Measurements from ENCODE around the gene CBARP. TPM values are rescaled to one million over a fixed set of nuclear protein-coding genes. Genes with fewer than 3 reads are reported as not detected.
A peak's percentile ranks its signal among the peaks of the same experiment; 100 is the strongest.

CBARP gene
- polyA plus RNA-seq, 3 donors, result not detected

DNA sequence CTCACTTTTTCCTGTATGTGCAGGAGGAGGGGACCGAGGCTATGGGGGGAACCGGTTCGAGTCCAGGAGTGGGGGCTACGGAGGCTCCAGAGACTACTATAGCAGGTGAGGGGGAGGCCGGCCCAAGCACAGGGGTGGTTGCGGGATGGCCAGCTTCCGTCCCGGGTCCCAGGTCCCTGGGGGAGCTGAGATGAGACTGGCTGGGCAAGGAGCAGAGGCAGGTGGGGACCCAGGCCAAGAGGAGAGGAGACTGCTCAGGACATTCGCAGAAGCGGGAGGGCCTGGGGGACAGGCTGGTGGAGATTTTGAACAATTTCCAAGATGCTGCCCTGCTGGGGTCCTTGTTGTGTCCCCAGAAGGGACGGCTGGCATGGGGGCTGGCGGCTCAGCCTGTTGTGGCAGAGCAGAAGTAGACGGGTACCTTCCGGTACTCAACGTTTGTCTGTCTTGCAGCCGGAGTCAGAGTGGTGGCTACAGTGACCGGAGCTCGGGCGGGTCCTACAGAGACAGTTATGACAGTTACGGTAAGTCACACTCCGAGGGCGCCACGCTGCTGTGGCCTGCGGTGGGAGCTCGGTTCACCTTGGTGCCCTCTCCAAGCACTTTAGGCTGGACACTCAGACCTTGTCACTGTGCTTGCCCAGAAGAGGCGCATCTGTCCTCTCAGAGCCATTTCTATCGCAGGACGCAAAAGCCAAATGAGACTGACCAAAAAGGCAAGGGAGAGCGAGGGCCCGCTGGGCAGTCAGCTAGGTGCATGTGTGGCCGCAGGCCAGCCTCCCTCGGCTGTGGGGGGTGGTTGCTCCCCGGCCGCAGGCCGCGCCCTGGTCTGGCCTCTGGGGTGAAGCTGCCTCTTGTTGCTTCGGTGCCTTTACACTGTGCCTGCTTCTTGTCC, 34.0 kb upstream of the CBARP start:
- Mint-ChIP-seq H3K27ac (peak overlapping the region; percentile 68 to 94 (median 87)), H3K4me1 (peaks cover 72% of the 10 kb centered on the region), H3K36me3 (peaks cover 36 to 47% of the 10 kb centered on the region in 2 donors), H3K9me3 (peaks cover 0 to 2% (median 0%) of the 10 kb centered on the region in 7 donors), H3K27me3 (ENCODE audit: low read depth in 3 of 3) (peaks cover 5 to 10% (median 9%) of the 10 kb centered on the region in 3 donors), H3K4me3 (peak overlapping the region in 1 of 2 donors; percentile 31)
- intact Hi-C loops (cut with micrococcal nuclease), result no loop called here
- H3K27ac ChIP-seq (ENCODE audit: low read depth in 1 of 2, low read length in 2 of 2), result peak overlapping the region; percentile 44 to 85
- peaks cover 81% of the 10 kb centered on the region for H4K20me1 ChIP-seq (ENCODE audit: insufficient read depth, low read length)
- peaks cover 85 to 93% of the 10 kb centered on the region in 2 donors for H3K4me1 ChIP-seq (ENCODE audit: control insufficient read depth in 1 of 2, insufficient read depth in 2 of 2, low read length in 2 of 2)
- WGBS (ENCODE audit: insufficient coverage), result 82% methylated on average over 35 of the region's 37 CpGs
- no peak for DNase-seq
- peaks cover 40 to 46% of the 10 kb centered on the region in 2 donors for H3K36me3 ChIP-seq (replicated peaks in 1 of 2; ENCODE audit: control insufficient read depth in 1 of 2, insufficient read depth in 2 of 2, low read length in 2 of 2)
- no peak overlapping the region for H2AFZ ChIP-seq (ENCODE audit: insufficient read depth, low read depth, low read length, poor library complexity, severe bottlenecking)
- H3K4me2 ChIP-seq (replicated peaks; ENCODE audit: extremely low read depth, low read length, poor library complexity, severe bottlenecking), result peak overlapping the region; percentile 100
- peaks cover 0 to 8% of the 10 kb centered on the region in 2 donors for H3K27me3 ChIP-seq (ENCODE audit: control insufficient read depth in 2 of 2, insufficient read depth in 2 of 2, low read length in 2 of 2)
- H3K4me3 ChIP-seq (replicated peaks in 1 of 3; ENCODE audit: low read depth in 2 of 3, low read length in 3 of 3), result peak overlapping the region in 1 of 3 experiments; percentile 98
- no peak overlapping the region for H3K9ac ChIP-seq (ENCODE audit: insufficient read depth, low read length, poor library complexity, severe bottlenecking)
- TF ChIP-seq, protein P1, sequence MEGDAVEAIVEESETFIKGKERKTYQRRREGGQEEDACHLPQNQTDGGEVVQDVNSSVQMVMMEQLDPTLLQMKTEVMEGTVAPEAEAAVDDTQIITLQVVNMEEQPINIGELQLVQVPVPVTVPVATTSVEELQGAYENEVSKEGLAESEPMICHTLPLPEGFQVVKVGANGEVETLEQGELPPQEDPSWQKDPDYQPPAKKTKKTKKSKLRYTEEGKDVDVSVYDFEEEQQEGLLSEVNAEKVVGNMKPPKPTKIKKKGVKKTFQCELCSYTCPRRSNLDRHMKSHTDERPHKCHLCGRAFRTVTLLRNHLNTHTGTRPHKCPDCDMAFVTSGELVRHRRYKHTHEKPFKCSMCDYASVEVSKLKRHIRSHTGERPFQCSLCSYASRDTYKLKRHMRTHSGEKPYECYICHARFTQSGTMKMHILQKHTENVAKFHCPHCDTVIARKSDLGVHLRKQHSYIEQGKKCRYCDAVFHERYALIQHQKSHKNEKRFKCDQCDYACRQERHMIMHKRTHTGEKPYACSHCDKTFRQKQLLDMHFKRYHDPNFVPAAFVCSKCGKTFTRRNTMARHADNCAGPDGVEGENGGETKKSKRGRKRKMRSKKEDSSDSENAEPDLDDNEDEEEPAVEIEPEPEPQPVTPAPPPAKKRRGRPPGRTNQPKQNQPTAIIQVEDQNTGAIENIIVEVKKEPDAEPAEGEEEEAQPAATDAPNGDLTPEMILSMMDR (IDR thresholded peaks at IDR 0.05), result no peak
- H3K9me3 ChIP-seq (replicated peaks in 1 of 2; ENCODE audit: control insufficient read depth in 1 of 2, insufficient read depth in 1 of 2, low read length in 2 of 2), result no peaks in the 10 kb centered on the region
- H3K79me2 ChIP-seq (ENCODE audit: insufficient read depth, low read length), result peaks cover 78% of the 10 kb centered on the region

DNA sequence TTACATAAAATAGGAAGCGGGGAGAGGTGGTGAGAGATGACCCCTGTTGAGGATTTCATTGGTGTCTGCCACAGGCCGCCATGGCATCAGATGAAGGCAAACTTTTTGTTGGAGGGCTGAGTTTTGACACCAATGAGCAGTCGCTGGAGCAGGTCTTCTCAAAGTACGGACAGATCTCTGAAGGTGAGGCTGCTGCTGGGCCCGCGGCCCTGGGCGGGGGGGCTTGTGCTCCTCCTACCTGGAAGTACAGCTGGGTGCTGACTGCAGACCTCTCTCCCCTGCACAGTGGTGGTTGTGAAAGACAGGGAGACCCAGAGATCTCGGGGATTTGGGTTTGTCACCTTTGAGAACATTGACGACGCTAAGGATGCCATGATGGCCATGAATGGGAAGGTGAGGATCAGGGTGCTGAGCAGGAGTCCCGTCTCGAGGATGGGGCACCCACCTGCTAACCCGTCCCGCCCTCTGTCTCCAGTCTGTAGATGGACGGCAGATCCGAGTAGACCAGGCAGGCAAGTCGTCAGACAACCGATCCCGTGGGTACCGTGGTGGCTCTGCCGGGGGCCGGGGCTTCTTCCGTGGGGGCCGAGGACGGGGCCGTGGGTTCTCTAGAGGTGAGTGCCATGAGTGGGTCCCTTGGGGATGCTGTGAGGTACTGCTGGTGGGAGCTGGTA, 33.2 kb upstream of the CBARP start:
- intact Hi-C loops (cut with micrococcal nuclease), result no loop called here
- TF ChIP-seq, protein P1 (IDR thresholded peaks at IDR 0.05), result no peak
- Histone ChIP-seq H3K27ac (ENCODE audit: low read depth in 1 of 2, low read length in 2 of 2) (peak overlapping the region in 1 of 2 donors; percentile 85), H3K4me3 (replicated peaks in 1 of 3; ENCODE audit: low read depth in 2 of 3, low read length in 3 of 3) (peak overlapping the region in 1 of 3 experiments; percentile 98), H3K36me3 (replicated peaks in 1 of 2; ENCODE audit: control insufficient read depth in 1 of 2, insufficient read depth in 2 of 2, low read length in 2 of 2) (peaks cover 40 to 46% of the 10 kb centered on the region in 2 donors), H2AFZ (ENCODE audit: insufficient read depth, low read depth, low read length, poor library complexity, severe bottlenecking) (no peak overlapping the region), H3K27me3 (ENCODE audit: control insufficient read depth in 2 of 2, insufficient read depth in 2 of 2, low read length in 2 of 2) (peaks cover 0 to 8% of the 10 kb centered on the region in 2 donors), H4K20me1 (ENCODE audit: insufficient read depth, low read length) (peaks cover 78% of the 10 kb centered on the region), H3K9me3 (replicated peaks in 1 of 2; ENCODE audit: control insufficient read depth in 1 of 2, insufficient read depth in 1 of 2, low read length in 2 of 2) (no peaks in the 10 kb centered on the region), H3K4me2 (replicated peaks; ENCODE audit: extremely low read depth, low read length, poor library complexity, severe bottlenecking) (peak overlapping the region; percentile 100), H3K79me2 (ENCODE audit: insufficient read depth, low read length) (peaks cover 70% of the 10 kb centered on the region), H3K4me1 (ENCODE audit: control insufficient read depth in 1 of 2, insufficient read depth in 2 of 2, low read length in 2 of 2) (peaks cover 80 to 93% of the 10 kb centered on the region in 2 donors), H3K9ac (ENCODE audit: insufficient read depth, low read length, poor library complexity, severe bottlenecking) (peak overlapping the region; percentile 91)
- H3K4me3 Mint-ChIP-seq, result peak overlapping the region; percentile 82 to 89
- peaks cover 67% of the 10 kb centered on the region for H3K4me1 Mint-ChIP-seq
- DNase-seq, result no peak
- peaks cover 5 to 10% (median 9%) of the 10 kb centered on the region in 3 donors for H3K27me3 Mint-ChIP-seq (ENCODE audit: low read depth in 3 of 3)
- 84% methylated on average over 17 of the region's 26 CpGs for WGBS (ENCODE audit: insufficient coverage)
- peaks cover 0 to 2% (median 0%) of the 10 kb centered on the region in 7 donors for H3K9me3 Mint-ChIP-seq
- peak overlapping the region; percentile 75 to 94 (median 87) for H3K27ac Mint-ChIP-seq
- peaks cover 36 to 46% of the 10 kb centered on the region in 2 donors for H3K36me3 Mint-ChIP-seq
